ENCODE measurements around the gene CTNNA2.

CTNNA2 gene

DNA sequence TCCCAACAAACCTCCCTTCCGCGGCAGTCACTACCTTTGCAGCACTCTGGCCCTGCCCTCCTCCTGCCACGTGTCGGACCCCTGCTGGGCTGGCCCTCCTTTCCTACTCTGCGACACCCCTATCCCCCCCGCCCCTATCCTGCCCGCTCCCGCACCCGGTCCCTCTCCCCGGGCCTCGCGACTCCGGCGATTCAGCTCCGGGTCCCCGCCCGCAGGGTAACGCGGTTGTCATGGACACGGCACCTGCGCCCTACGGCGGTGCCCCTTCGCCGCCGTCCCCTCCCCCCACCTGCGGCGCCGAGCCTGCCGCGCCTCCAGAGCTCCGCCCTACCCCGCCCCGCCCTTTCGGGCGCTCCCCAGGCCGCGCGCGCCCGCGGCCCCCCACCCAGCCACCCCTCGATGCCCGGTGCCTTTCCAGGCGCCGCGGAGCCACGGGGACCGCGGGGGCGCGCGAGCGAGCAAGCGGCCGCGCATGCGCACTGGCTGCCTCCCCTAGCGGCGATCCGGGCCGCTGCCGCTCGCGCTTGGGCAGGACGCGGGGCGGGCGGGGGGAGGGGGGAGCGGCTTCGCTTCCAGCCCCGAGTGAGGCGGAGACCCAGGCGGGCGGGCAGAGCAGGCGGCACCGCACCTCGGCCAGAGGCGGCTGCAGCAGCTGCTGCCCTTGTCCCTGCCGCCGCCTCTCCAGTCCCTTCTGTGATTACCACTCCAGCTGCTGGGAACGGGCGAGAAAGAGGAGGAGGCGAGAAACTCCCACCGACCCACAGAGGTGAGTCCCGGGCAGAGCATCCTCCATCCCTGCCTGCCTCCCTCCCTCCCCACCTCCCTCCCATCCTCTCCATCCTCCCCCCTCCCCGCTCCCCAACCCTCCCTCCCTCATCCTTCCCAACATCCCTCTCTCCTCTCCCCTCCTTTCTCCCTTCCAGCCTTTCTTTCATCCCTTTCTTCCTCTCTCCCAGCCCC lies at the start of gene CTNNA2:
Gene CTNNA2 (plus strand): TSS at position 610 of the 960 bp plus-strand sequence.
- DNase-seq (ENCODE audit: low read depth in 2 of 2), result peak in 1 of 2 donors; percentile 0

DNA sequence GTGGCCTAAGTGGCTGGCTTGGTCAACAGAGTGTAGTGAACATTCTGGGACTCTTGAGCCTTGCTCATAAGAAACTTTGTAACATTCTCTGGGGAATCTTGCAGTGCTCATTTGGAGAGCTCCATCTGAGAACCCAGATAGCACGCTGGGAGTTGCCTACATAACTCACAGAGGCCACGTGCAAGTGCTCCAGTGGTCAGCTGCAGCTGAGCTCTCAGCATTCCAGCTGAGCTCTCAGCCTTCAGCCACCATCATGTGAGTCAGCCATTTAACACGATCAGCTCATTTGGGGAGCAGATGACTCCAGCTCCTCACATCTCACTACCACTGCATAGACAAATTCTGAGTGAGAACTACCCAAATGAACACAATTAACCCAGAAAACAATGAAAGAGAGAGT lies 25.5 kb upstream of the CTNNA2 start:
- no peak for DNase-seq (ENCODE audit: low read depth in 2 of 2)

DNA sequence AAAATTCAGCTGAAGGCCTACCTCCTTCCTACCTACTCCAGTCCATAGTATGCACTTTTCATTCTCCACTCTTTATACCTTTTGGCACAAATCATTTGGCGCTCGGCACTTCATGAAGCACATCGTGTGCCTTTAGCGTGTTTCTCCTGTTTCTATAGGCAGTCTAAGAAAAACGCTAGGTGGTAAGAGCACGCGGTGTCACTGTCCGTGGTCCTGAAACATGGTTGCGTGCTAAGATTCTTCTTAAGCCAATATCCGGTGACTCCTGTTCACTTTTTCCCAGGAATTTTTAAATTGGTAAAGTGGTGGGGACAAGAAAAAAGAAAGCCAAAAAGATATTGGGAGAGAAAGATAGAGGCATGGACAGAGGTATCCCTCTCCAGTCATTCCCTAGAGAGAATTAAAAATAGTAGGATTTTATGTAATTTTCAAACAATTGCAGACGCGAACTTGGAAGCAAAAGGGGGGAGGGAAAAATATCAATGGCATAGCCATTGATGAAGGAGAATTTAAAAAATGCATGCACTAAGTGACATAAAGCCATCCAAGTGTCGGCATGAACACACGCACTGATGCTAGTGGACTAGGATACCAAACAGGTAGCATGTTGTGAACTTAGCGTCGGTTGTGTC lies 1.4 kb upstream of the CTNNA2 start:
- no peak for DNase-seq (ENCODE audit: low read depth in 2 of 2)

DNA sequence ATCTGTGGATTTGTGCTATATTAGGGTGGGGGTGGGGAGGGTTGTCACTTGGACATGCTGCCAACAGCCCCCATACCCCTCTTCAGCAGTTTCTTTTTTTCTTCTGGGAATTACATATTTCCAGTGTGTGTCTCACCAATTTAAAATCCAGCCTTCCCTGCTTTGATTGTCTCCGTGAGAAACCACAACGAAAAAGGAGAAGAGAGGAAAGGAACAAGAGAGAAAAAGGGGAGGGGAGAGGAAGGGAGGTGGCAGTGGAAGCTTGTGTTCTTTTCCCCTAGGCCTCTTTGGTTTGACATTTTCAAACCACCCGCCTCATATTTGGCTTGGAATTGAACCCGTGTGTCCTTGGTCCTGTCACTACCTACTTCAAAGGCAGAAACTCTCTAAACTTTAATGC lies 860 bp downstream of the CTNNA2 start:
- DNase-seq (ENCODE audit: low read depth in 2 of 2), result no peak

DNA sequence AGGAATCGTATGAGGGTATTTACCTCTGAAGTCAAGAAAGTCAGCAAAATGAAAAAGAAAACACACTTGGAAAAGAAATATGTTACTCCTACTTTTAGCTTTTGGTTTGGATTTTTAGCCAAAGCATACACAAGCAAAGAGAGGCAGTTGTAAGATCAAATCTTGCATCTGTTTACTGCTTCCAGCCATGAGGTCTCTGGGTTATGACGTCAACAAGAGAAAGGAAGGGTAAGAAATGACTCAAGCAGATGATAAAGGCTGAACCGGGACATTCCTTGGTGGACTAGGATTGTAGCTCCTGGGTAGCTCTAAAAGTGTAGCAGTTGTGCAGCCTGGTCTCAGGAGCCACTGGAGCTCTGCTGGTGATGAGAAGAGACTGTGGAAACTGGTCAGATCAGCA lies 16.8 kb downstream of the CTNNA2 start:
- no peak for DNase-seq (ENCODE audit: low read depth in 2 of 2)

DNA sequence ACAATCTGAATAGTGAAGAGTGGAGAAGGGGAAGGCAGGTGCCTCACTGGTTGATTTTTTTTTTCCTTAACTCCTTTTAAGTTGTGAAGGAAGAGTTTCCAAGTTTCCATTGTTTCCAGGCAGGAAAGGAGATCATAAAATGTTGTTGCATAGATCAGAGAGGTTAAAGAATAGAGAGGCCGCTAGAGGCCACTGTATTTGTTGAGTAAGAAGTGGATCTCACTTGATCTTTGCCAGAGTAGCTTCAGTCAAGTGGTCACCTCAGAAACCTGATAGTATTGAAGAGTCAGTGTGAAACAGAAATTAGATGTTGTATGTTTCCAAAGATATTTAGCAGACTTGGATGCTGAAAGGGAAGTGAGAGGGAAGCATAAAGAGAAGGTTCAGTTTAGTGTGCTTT lies 17.6 kb downstream of the CTNNA2 start:
- no peak for DNase-seq (ENCODE audit: low read depth in 2 of 2)

DNA sequence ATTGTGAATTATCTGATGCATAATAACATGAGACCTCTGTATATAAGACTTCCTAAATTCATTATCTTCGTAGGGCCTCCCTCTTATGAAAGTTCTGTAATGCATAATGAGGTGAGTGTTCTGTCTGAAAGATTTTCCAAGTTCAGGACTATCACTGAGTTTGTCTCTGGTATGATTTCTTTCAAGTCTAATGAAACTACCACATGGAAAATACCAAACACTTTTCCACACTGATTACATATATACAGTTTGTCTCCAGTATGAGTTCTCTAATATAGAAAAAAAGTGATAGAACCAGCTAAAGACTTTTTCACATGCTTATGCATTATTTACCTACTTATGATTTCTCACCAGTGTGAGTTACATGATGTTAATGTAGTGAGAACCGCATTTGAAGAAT lies 34.7 kb downstream of the CTNNA2 start:
- DNase-seq (ENCODE audit: low read depth in 2 of 2), result no peak

DNA sequence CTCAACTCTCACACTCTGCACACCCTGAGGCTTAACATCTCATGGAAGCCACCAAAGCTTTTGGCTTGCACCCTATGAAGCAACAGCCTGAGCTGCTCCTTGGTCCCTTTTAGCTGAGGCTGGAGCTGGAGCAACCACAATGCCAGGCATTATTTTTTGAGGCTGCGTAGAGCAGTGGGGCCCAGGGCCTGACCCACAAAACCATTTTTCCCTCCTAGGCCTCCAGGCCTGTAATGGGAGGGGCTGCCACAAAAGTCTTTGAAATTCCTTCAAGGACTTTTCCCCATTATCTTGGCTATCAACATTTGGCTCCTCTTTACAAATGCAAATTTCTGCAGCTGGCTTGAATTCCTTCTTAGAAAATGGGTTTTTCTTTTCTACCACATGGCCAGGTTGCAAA lies 39.8 kb downstream of the CTNNA2 start:
- no peak for DNase-seq (ENCODE audit: low read depth in 2 of 2)

DNA sequence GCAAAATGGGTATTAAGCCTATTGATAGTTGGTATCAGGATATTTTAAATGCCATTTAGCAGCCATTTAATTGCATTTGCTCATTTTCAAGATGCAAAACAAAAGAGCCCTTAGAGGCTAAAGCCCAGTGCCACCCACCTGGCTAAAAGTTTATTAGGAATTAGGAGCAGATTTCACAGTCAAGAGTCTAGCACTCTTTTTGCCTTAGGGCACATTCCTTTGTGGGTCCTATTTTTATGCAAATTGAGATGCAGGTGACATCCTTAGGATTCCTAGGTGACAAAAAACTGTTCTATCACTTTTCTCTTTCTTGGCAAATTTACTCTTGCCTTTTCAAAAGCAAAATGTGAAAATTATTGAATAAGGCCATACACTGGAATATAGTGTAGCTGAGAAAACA lies 42.0 kb downstream of the CTNNA2 start:
- no peak for DNase-seq (ENCODE audit: low read depth in 2 of 2)

DNA sequence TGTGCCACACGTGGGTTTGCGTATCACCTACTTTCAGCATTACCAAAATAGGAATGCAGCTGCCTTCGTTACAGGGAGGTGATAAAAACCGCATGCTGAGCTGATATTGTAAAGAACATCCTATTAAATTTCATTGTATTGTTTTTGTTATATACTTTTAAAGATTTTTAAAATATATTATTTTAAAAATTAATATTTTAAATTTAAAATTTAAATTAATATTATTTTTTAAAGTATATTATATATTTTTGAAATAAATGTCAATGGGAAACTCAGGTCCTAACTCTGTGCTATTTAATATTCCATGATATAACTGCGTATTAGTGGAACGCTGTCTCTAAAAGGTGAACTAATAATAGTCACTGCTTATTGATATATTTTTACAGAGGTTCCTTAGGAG lies 51.2 kb downstream of the CTNNA2 start:
- DNase-seq (ENCODE audit: low read depth in 2 of 2), result no peak

DNA sequence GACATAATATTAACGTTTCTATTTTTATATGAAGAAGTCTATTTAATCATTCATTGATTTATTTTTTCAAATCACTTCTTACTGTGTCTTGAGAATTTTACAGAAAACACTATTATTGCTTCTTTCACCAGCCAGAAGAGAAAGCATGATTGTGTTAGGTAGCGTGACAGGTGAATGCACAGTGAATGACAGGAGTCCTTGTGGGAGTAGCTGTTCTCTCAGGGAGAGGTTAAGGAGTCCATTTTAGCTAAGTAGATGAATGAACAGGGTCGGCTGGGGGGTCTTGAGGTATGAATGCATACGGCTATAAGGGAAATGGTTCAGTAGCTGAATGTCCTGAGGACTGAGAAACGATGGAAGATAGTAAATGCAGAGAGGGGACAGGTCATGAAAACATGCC lies 56.2 kb downstream of the CTNNA2 start:
- DNase-seq (ENCODE audit: low read depth in 2 of 2), result no peak

DNA sequence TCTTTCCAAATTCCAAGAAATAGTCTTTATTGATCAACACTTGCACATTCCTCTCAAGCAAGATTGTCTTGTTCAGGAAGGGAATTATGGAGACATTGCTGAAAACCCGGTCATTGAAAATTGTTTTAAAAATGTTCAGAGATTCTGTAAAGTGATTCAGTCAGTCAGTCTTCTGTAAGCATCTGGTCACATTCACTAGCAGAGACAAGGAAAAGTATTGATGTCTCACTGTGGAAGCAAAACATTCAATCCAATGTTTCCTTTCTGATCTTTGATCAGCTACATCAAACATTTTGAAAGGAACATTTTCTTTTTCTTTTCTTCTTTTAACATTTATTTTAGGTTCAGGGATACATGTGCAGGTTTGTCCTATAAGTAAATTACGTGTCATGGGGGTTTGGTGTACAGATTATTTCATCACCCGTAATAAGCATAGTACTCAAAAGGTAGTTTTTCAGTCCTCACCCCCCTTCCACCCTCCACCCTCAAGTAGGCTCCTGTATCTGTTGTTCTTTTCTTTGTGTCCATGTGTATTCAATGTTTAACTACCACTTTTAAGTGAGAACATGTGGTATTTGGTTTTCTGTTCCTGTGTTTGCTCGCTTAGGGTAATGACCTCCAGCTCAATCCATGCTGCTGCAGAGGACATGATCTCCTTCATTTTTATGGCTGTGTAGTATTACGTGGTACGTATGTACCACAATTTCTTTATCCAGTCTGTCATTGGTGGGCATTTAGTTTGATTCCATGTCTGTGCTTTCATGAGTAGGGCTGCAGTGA lies 61.2 kb downstream of the CTNNA2 start:
- DNase-seq (ENCODE audit: low read depth in 2 of 2), result no peak

DNA sequence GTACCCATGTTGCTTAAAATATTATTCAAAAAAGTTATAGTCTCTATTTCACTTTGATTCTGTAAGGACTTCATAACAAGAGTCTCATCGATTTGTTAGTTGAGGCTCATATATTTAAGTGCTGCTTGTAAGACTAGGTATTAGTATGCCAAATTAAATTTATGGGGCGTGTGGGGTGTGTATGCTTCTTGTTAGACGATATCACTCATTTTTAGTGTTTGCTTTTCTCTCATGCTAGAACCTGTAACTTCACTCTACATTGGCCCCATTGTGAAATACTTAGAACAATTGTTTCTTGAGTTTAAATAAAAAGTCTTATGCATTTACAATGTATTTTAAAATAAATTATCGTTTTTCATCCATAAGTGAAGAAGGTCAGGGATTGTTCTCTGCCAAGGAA lies 63.6 kb downstream of the CTNNA2 start:
- DNase-seq (ENCODE audit: low read depth in 2 of 2), result no peak

DNA sequence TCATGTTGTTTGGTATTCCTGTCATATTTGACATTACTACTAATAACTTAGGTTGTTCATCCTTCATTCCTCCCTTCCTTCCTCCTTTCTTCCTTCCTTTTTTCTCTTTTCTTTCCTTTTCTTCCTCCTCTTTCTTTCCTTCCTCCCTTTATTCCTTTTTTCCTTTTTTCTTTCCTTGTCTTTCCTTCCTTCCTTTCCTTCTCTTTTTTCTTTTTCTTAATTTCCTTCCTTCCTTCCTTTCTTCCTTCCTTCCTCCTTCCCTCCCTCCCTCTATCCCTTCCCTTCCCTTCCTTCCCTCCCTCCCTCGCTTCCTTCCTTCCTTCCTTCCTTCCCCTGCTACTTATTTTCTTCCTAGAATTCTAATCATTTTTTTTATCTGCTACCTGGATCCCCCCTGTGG lies 66.1 kb downstream of the CTNNA2 start:
- DNase-seq (ENCODE audit: low read depth in 2 of 2), result no peak

DNA sequence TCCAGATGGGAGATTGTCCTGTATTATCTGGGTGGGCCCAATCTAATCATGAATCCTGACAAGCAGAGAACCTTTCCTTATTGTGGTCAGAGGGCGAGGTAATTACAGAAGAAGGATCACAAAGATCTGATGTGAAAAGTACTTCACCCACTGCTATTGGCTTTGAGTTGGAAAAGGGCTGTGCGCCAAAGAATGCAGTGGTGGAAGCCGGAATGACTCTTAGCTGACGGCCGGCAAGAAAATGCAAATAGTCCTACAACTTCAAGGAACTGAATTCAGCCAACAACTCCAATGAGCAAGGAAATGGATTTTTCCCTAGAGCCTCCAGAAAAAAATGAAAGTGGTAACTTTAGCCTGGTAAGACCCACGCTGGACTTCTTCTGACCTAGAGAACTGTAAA lies 67.3 kb downstream of the CTNNA2 start:
- DNase-seq (ENCODE audit: low read depth in 2 of 2), result no peak

DNA sequence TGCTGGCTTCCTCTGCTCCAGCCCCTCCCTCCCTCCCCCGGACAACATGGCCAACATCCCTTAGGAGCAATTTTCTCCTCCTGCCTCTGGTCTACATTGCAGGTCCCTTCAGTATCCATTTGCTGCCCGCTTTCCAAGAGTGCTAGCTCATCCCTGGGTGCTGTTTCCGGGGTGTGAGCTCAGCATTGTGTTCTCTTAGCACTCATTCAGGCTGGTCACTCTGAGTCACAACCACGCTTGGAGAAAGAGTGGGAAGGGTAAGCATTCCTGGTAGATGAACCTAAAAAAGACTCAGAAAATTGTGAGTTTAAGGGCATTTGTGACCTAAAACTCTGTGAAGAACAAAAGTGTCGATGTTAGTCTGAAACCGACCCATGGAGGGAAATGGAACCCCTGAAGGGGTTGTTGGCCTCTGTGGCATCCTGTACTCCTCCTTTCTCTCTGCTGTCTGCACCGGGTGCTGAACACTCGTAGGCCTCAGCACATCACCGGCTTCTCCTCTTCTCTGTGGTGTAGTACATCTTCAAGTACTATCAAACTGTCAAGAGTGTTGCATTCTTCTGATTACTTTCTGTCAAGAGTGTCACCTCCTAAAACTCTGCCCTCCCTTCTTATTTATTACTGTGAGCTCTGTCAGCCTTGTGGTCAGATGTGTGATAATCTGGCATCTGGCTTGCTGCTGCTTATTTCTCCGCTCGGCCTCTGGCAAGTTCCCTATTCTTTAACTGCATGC lies 73.0 kb downstream of the CTNNA2 start:
- DNase-seq (ENCODE audit: low read depth in 2 of 2), result no peak

DNA sequence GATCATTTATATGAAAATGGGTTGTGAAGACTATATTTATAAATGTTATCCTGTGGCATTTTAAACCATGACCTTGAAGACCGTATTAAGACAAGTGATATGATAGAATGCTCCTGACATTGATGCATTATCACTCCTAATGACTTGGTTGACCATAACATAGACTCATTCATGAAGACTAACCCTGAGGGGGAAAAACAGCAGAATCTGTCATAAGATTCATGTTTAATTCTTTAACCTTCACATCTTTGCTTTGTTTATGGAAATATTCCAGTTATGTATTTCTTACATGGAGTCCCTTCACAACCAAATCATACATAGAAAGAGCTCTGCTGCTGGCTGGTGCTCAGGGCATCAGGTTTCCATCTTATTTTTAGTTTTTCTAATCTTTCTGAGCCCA lies 78.4 kb downstream of the CTNNA2 start:
- no peak for DNase-seq (ENCODE audit: low read depth in 2 of 2)

DNA sequence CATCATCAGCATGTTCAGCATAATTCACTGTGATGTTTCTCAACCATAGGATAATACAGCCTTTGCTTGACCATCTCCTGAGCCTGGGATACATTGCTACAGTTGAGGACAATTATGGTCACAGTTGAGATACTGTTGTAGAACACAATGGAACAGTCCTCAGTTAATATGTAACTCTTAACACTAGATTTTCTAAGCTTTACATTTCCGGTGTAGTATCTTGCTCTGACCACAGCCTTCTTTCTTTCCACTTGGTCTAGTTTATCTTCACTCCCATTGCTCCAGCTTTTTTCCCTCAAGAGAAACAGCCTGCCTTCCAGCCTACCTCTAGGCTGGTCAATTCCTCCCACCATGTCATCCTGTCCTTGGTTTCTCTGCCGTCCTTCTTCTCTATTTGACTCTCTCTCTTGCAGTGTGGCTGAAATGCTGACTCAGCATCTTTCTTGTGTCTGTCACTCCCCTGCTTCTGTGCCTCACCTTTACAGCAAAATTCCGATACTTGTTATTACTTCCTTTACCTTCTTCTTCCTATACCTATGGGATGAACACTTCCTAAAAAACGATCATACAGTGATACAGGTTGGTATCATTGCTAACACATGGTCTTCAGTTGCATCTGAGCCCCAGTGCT lies 80.5 kb downstream of the CTNNA2 start:
- DNase-seq (ENCODE audit: low read depth in 2 of 2), result no peak

DNA sequence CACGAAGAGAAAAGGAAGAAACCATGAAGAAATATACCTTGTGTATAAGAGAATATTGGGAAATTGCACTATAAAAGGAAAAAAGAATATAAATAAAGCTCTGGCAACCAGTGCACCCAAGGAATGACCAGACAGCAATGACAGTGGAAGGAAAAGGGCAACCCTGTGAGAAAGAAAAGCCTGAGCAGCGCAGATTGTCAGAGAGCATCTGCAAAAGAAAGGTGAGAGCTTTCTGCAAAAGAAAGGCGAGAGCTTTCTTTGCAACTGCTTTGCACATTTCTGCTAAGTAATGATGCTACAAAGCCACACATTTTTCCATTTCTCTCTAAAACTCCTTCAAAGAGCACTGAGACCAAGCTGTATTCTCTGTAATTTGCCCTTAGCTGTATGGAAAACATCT lies 83.6 kb downstream of the CTNNA2 start:
- no peak for DNase-seq (ENCODE audit: low read depth in 2 of 2)

DNA sequence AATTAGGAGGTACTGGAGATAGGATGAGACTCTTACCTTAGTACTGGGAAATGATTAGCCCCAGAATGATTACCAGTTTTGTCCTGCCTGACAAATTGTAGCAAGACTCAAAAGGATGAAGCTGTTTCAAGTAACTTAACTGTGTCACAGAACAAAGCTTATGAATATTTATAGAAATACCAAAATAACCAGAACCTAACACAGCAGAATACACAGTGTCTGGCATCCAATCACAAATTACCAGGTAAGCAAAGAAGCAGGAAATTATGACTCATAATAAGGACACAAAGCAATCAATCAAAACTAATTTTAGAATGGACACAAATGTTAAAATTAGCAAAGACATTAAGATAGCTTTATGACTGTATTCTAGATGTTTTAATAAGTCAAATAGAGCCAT lies 91.9 kb downstream of the CTNNA2 start:
- no peak for DNase-seq (ENCODE audit: low read depth in 2 of 2)

DNA sequence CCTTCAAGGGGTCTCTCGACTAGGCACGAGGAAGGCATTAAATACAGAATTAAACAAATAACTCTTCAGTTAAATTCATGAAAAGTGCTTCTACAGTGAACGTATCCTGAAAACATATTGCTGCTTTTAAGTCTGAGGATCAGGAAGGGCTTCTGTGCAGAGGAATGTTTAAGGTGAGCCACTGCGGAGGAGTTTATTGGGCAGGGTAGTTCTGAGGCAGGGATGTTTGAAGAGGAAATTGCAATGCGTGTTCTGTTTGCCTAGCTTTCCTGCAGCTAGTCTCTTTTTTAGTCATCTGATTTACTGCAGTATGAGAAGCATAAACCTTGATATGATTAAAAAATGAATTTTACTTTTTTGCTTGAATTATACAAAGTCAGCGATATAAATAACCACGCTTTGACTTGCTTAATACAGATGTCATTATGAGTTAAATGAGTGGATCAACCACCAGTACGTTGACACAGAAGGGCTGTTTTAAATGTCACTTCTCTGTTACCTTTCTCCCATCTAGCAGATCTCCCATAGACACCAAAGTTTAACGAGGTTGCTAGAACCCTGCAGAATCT lies 98.7 kb downstream of the CTNNA2 start:
- DNase-seq (ENCODE audit: low read depth in 2 of 2), result no peak
